ENCODE measurements around the gene PLCB4.

PLCB4 gene

GRCh38 chr20:9308056-9308455 lies 239.2 kb downstream of the PLCB4 start:
- Histone ChIP-seq H3K79me2 (ENCODE audit: insufficient read depth, low read length) (no peaks in the 10 kb centered on the region), H3K9me2 (replicated peaks; ENCODE audit: insufficient read depth, low read length) (no peaks in the 10 kb centered on the region), H3F3A (ENCODE audit: insufficient read depth) (no peaks in the 10 kb centered on the region), H3K27me3 (ENCODE audit: low read length) (no peaks in the 10 kb centered on the region), H3K4me3 (ENCODE audit: insufficient read depth, low read length, poor library complexity, severe bottlenecking) (no peak overlapping the region), H2AFZ (ENCODE audit: low read depth, low read length, severe bottlenecking) (no peak overlapping the region), H3K9ac (ENCODE audit: low read length) (no peak overlapping the region), H3K36me3 (ENCODE audit: low read length) (no peaks in the 10 kb centered on the region), H3K27ac (ENCODE audit: low read depth, low read length) (no peak overlapping the region), H4K20me1 (ENCODE audit: low read depth, low read length) (no peaks in the 10 kb centered on the region), H3K4me2 (ENCODE audit: low read depth, low read length, poor library complexity, severe bottlenecking) (no peak overlapping the region), H3K9me3 (ENCODE audit: insufficient read depth, low read length) (no peaks in the 10 kb centered on the region)
- TF ChIP-seq, protein P1, sequence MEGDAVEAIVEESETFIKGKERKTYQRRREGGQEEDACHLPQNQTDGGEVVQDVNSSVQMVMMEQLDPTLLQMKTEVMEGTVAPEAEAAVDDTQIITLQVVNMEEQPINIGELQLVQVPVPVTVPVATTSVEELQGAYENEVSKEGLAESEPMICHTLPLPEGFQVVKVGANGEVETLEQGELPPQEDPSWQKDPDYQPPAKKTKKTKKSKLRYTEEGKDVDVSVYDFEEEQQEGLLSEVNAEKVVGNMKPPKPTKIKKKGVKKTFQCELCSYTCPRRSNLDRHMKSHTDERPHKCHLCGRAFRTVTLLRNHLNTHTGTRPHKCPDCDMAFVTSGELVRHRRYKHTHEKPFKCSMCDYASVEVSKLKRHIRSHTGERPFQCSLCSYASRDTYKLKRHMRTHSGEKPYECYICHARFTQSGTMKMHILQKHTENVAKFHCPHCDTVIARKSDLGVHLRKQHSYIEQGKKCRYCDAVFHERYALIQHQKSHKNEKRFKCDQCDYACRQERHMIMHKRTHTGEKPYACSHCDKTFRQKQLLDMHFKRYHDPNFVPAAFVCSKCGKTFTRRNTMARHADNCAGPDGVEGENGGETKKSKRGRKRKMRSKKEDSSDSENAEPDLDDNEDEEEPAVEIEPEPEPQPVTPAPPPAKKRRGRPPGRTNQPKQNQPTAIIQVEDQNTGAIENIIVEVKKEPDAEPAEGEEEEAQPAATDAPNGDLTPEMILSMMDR (IDR thresholded peaks at IDR 0.05; ENCODE audit: insufficient read depth, low read length, poor library complexity, severe bottlenecking) = no peak
- TF ChIP-seq EZH2phosphoT487 (conservative IDR thresholded peaks at IDR 0.05; ENCODE audit: low read length) = no peak

GRCh38 chr20:9311132-9311531 lies 242.2 kb downstream of the PLCB4 start:
- Histone ChIP-seq H3K9me3 (ENCODE audit: insufficient read depth, low read length) (peaks cover 3% of the 10 kb centered on the region; the same call in 1 of the 2 replicates), H3K4me3 (ENCODE audit: insufficient read depth, low read length, poor library complexity, severe bottlenecking) (no peak overlapping the region), H3K27me3 (ENCODE audit: low read length) (0 out of 2 replicates have a peak, but pooled peaks cover 3% of the 10 kb centered on the region), H3K9ac (ENCODE audit: low read length) (no peak overlapping the region), H3K79me2 (ENCODE audit: insufficient read depth, low read length) (no peaks in the 10 kb centered on the region), H3F3A (ENCODE audit: insufficient read depth) (no peaks in the 10 kb centered on the region), H4K20me1 (ENCODE audit: low read depth, low read length) (no peaks in the 10 kb centered on the region), H3K36me3 (ENCODE audit: low read length) (no peaks in the 10 kb centered on the region), H3K27ac (ENCODE audit: low read depth, low read length) (no peak overlapping the region), H3K9me2 (replicated peaks; ENCODE audit: insufficient read depth, low read length) (no peaks in the 10 kb centered on the region), H3K4me2 (ENCODE audit: low read depth, low read length, poor library complexity, severe bottlenecking) (no peak overlapping the region), H2AFZ (ENCODE audit: low read depth, low read length, severe bottlenecking) (no peak overlapping the region)
- TF ChIP-seq EZH2phosphoT487 (conservative IDR thresholded peaks at IDR 0.05; ENCODE audit: low read length) = no peak
- TF ChIP-seq, protein P1 (IDR thresholded peaks at IDR 0.05; ENCODE audit: insufficient read depth, low read length, poor library complexity, severe bottlenecking) = no peak

DNA sequence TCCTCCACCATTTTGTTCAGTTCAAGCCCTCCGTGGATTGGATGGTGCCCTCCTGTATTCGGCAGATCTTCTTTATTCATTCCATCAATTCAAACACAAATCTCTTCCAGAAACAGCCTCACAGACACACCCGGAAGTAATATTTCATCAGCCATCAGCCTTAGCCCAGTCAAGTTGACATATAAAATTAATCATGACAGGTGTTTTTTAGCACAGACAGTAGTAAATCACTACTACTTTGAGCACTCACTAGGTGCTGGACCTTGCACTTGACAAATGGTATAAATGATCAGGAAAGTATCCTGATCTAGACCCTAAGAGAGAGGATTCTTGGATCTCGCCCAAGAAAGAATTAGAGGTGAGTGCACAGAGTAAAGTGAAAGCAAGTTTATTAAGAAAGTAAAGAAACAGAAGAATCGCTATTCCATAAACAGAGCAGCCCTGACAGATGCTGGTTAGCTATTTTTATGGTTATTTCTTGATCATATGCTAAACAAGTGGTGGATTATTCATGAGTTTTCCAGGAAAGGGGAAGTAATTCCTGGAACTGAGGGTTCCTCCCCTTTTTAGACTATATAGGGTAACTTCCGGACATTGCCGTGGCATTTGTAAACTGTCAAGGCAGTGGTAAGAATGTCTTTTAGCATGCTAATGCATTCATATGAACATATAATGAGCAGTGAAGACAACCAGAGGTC lies 250.9 kb downstream of the PLCB4 start:
- Histone ChIP-seq H3K79me2 (ENCODE audit: insufficient read depth, low read length) (no peaks in the 10 kb centered on the region), H3K27me3 (ENCODE audit: low read length) (no peaks in the 10 kb centered on the region), H3K4me3 (ENCODE audit: insufficient read depth, low read length, poor library complexity, severe bottlenecking) (no peak overlapping the region), H3K9me2 (replicated peaks; ENCODE audit: insufficient read depth, low read length) (no peaks in the 10 kb centered on the region), H3K9ac (ENCODE audit: low read length) (no peak overlapping the region), H3F3A (ENCODE audit: insufficient read depth) (no peaks in the 10 kb centered on the region), H3K36me3 (ENCODE audit: low read length) (no peaks in the 10 kb centered on the region), H3K27ac (ENCODE audit: low read depth, low read length) (no peak overlapping the region), H3K4me2 (ENCODE audit: low read depth, low read length, poor library complexity, severe bottlenecking) (no peak overlapping the region), H2AFZ (ENCODE audit: low read depth, low read length, severe bottlenecking) (no peak overlapping the region), H4K20me1 (ENCODE audit: low read depth, low read length) (no peaks in the 10 kb centered on the region), H3K9me3 (ENCODE audit: insufficient read depth, low read length) (no peaks in the 10 kb centered on the region)
- no peak for TF ChIP-seq EZH2phosphoT487 (conservative IDR thresholded peaks at IDR 0.05; ENCODE audit: low read length)
- TF ChIP-seq, protein P1 (IDR thresholded peaks at IDR 0.05; ENCODE audit: insufficient read depth, low read length, poor library complexity, severe bottlenecking) = no peak

Data from SU-DHL-6 (cell line).